Measurements from ENCODE around the gene POLR1D.

The POLR1D gene

GRCh38 chr13:27660511-27660910 is 38.8 kb downstream of the POLR1D start:
- H3K27ac ChIP-seq (ENCODE audit: low read length): no peak overlapping the region
- H3K36me3 ChIP-seq (replicated peaks; ENCODE audit: low read depth, low read length): peaks cover 26% of the 10 kb centered on the region
- H2AFZ ChIP-seq (ENCODE audit: low read depth, low read length): no peak overlapping the region
- no peak overlapping the region for H3K4me2 ChIP-seq (ENCODE audit: low read length)
- H3K79me2 ChIP-seq (ENCODE audit: low read length): peaks cover 61% of the 10 kb centered on the region
- no peak overlapping the region for H3K9ac ChIP-seq (ENCODE audit: low read length)
- peaks cover 3% of the 10 kb centered on the region; the same call in 1 of the 2 replicates for H4K20me1 ChIP-seq (ENCODE audit: insufficient read depth, low read length)
- no peaks in the 10 kb centered on the region for H3K9me3 ChIP-seq (ENCODE audit: insufficient read depth, low read length)
- H3K4me1 ChIP-seq (ENCODE audit: low read length): no peaks in the 10 kb centered on the region; the same call in 1 of the 2 replicates
- H3K4me3 ChIP-seq (ENCODE audit: low read length): no peak overlapping the region
- TF ChIP-seq CTCF (IDR thresholded peaks at IDR 0.05; ENCODE audit: low read depth, low read length) (no peak), EZH2phosphoT487 (IDR thresholded peaks at IDR 0.05; ENCODE audit: low read depth) (no peak)
- H3K27me3 ChIP-seq (ENCODE audit: low read depth, low read length): no peaks in the 10 kb centered on the region

- Histone ChIP-seq H3K36me3 (replicated peaks; ENCODE audit: low read depth, low read length) (peaks cover 31% of the 10 kb centered on the region), H2AFZ (ENCODE audit: low read depth, low read length) (no peak overlapping the region), H3K4me1 (ENCODE audit: low read length) (no peaks in the 10 kb centered on the region; the same call in 1 of the 2 replicates), H3K4me2 (ENCODE audit: low read length) (no peak overlapping the region), H3K4me3 (ENCODE audit: low read length) (no peak overlapping the region), H3K27me3 (ENCODE audit: low read depth, low read length) (no peaks in the 10 kb centered on the region), H3K79me2 (ENCODE audit: low read length) (peaks cover 57% of the 10 kb centered on the region), H3K9me3 (ENCODE audit: insufficient read depth, low read length) (no peaks in the 10 kb centered on the region), H3K9ac (ENCODE audit: low read length) (no peak overlapping the region), H3K27ac (ENCODE audit: low read length) (no peak overlapping the region), H4K20me1 (ENCODE audit: insufficient read depth, low read length) (peaks cover 3% of the 10 kb centered on the region; the same call in 1 of the 2 replicates)
- TF ChIP-seq CTCF (IDR thresholded peaks at IDR 0.05; ENCODE audit: low read depth, low read length): no peak
- TF ChIP-seq EZH2phosphoT487 (IDR thresholded peaks at IDR 0.05; ENCODE audit: low read depth): no peak
These were observed 39.3 kb downstream of the POLR1D start for GRCh38 chr13:27661017-27661416.

- Histone ChIP-seq H3K36me3 (replicated peaks; ENCODE audit: low read depth, low read length) (peaks cover 27% of the 10 kb centered on the region), H4K20me1 (ENCODE audit: insufficient read depth, low read length) (peaks cover 3% of the 10 kb centered on the region; the same call in 1 of the 2 replicates)
- no peak for TF ChIP-seq EZH2phosphoT487 (IDR thresholded peaks at IDR 0.05; ENCODE audit: low read depth)
These were observed 41.2 kb downstream of the POLR1D start for GRCh38 chr13:27662738-27663470.

GRCh38 chr13:27663947-27664346 is 42.3 kb downstream of the POLR1D start:
- Histone ChIP-seq H3K36me3 (replicated peaks; ENCODE audit: low read depth, low read length) (peaks cover 24% of the 10 kb centered on the region), H3K27me3 (ENCODE audit: low read depth, low read length) (no peaks in the 10 kb centered on the region), H3K4me2 (ENCODE audit: low read length) (no peak overlapping the region), H3K4me3 (ENCODE audit: low read length) (no peak overlapping the region), H3K4me1 (ENCODE audit: low read length) (no peaks in the 10 kb centered on the region), H3K79me2 (ENCODE audit: low read length) (peaks cover 44% of the 10 kb centered on the region), H3K9me3 (ENCODE audit: insufficient read depth, low read length) (no peaks in the 10 kb centered on the region), H2AFZ (ENCODE audit: low read depth, low read length) (no peak overlapping the region), H3K9ac (ENCODE audit: low read length) (no peak overlapping the region), H4K20me1 (ENCODE audit: insufficient read depth, low read length) (peaks cover 3% of the 10 kb centered on the region; the same call in 1 of the 2 replicates), H3K27ac (ENCODE audit: low read length) (no peak overlapping the region)
- TF ChIP-seq EZH2phosphoT487 (IDR thresholded peaks at IDR 0.05; ENCODE audit: low read depth) (no peak), CTCF (IDR thresholded peaks at IDR 0.05; ENCODE audit: low read depth, low read length) (no peak)

More at GRCh38 chr13:27662738-27663470, 41.2 kb downstream of the POLR1D start:
- no peak overlapping the region for H3K9ac ChIP-seq (ENCODE audit: low read length)
- H3K27me3 ChIP-seq (ENCODE audit: low read depth, low read length): no peaks in the 10 kb centered on the region
- no peak overlapping the region for H3K4me2 ChIP-seq (ENCODE audit: low read length)
- no peak overlapping the region for H3K27ac ChIP-seq (ENCODE audit: low read length)
- no peak overlapping the region for H2AFZ ChIP-seq (ENCODE audit: low read depth, low read length)
- no peaks in the 10 kb centered on the region for H3K4me1 ChIP-seq (ENCODE audit: low read length)
- H3K9me3 ChIP-seq (ENCODE audit: insufficient read depth, low read length): no peaks in the 10 kb centered on the region
- peaks cover 48% of the 10 kb centered on the region for H3K79me2 ChIP-seq (ENCODE audit: low read length)
- no peak overlapping the region for H3K4me3 ChIP-seq (ENCODE audit: low read length)

Data from OCI-LY3 (cell line).